ENCODE results near the gene PSMC3IP. TPM values are rescaled to one million over a fixed set of nuclear protein-coding genes. Genes with fewer than 3 reads are reported as not detected.
A peak's percentile ranks its signal among the peaks of the same experiment; 100 is the strongest.
"Not testable (repeated sequence)": the region's sequence is repeated elsewhere in the genome, so short reads cannot be mapped to it uniquely, and the experiment has no call there.

The PSMC3IP gene
- total RNA-seq, 3 donors from 2014 or later = 23.5 to 31.0 (median 26.9) TPM

- peak overlapping the region; percentile 63 for H3K4me3 Mint-ChIP-seq
- no peak for ATAC-seq
These were observed 17.3 kb downstream of the PSMC3IP start for GRCh38 chr17:42560246-42560645.

DNA sequence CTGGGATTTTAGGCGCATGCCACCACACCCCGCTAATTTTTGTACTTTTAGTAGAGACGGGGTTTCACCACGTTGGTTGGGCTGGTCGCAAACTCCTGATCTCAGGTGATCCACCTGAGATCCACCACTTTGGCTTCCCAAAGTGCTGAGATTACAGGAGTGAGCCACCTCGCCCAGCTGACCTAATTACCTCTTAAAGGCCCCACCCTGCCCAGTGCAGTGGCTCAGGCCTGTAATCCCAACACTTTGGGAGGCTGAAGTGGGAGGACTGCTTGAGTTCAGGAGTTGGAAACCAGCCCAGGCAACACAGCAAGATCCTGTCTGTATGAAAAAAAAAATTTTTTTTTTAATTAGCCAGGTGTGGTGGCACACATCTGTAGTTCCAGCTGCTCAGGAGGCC is 18.5 kb downstream of the PSMC3IP start:
- no peaks in the 10 kb centered on the region for H3K27me3 Mint-ChIP-seq (ENCODE audit: low read depth)
- H3K4me3 Mint-ChIP-seq = no peak overlapping the region
- peaks cover 33% of the 10 kb centered on the region for H3K4me1 Mint-ChIP-seq (ENCODE audit: low read depth)
- peaks cover 2% of the 10 kb centered on the region for H3K36me3 Mint-ChIP-seq (ENCODE audit: insufficient read depth)
- H3K9me3 Mint-ChIP-seq = no peaks in the 10 kb centered on the region
- ATAC-seq (no peak), DNase-seq (no peak)

More at GRCh38 chr17:42560246-42560645, 17.3 kb downstream of the PSMC3IP start:
- Mint-ChIP-seq H3K9me3 (no peaks in the 10 kb centered on the region), H3K4me1 (ENCODE audit: low read depth) (peaks cover 30% of the 10 kb centered on the region), H3K27me3 (ENCODE audit: low read depth) (no peaks in the 10 kb centered on the region), H3K36me3 (ENCODE audit: insufficient read depth) (peaks cover 2% of the 10 kb centered on the region)
- no peak for DNase-seq

DNA sequence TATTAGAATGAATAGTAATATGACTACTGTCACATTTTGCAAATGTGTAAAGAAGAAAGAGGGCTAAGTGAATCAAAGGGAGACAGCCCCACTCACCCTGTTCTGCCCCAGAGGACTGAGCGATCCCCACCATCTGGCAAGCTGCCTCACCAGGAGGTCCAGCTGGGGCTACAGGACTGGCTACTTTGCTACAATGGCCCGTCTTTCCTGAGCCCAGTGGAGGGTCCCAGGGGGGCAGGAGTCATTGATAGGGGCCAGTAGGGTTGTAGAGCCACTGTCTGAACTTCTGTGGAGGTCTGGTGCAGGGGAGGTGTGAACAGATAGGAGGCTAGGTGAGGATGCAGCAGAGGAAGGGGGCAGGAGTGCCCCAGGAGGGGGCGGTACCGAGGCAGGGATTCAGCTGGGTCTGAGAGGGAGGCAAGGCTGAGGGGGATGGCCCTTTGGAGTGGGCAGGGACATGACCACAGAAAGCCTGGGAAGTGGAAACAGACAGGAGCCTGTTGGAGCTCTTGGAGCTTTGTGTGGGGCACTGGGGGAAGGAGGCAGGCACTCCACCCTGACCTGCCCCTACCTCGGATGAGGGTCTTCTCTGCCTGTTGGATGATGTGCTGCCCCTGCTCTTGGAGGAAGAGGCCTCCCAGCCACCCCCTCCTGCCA is 21.4 kb downstream of the PSMC3IP start:
- not testable (repeated sequence) for DNase-seq; H3K36me3 Mint-ChIP-seq (ENCODE audit: insufficient read depth); H3K9me3 Mint-ChIP-seq; ATAC-seq; H3K27me3 Mint-ChIP-seq (ENCODE audit: low read depth)
- Mint-ChIP-seq H3K4me3 (peak overlapping the region; percentile 26), H3K4me1 (ENCODE audit: low read depth) (peaks cover 18% of the 10 kb centered on the region)

DNA sequence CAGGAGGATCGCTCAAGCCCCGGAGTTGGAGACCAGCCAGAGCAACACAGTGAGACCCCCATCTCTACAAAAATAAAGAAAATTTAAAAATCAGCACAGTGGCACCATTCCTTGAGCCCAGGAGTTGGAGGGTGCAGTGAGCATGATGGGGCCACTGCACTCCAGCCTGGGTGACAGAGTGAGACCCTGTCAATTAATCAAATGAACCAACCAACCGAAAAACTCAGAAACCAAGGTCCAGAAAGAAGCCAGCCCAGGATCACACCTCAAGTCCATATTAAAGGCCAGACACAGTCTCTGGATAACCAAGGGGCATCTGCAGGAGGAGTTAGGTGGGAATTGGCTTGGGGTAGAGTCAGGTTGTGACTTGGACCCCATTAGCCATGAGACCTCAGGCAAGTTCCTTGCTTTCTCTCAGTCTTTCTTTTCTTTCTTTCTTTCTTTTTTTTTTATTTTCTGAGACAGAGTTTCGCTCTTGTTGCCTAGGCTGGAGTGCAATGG is 22.4 kb downstream of the PSMC3IP start:
- DNase-seq (no peak), ATAC-seq (peak in 1 of 2 donors; percentile 12)
- Mint-ChIP-seq H3K4me3 (peak overlapping the region; percentile 88), H3K36me3 (ENCODE audit: insufficient read depth) (no peaks in the 10 kb centered on the region), H3K9me3 (no peaks in the 10 kb centered on the region), H3K4me1 (ENCODE audit: low read depth) (peaks cover 20% of the 10 kb centered on the region), H3K27me3 (ENCODE audit: low read depth) (no peaks in the 10 kb centered on the region)

- Mint-ChIP-seq H3K27me3 (ENCODE audit: low read depth) (no peaks in the 10 kb centered on the region), H3K4me1 (ENCODE audit: low read depth) (peaks cover 20% of the 10 kb centered on the region), H3K9me3 (no peaks in the 10 kb centered on the region), H3K4me3 (peak overlapping the region; percentile 88), H3K36me3 (ENCODE audit: insufficient read depth) (no peaks in the 10 kb centered on the region)
- ATAC-seq (peak; percentile 90 to 91), DNase-seq (peak; percentile 60)
These were observed 23.0 kb downstream of the PSMC3IP start for GRCh38 chr17:42554250-42555121.

DNA sequence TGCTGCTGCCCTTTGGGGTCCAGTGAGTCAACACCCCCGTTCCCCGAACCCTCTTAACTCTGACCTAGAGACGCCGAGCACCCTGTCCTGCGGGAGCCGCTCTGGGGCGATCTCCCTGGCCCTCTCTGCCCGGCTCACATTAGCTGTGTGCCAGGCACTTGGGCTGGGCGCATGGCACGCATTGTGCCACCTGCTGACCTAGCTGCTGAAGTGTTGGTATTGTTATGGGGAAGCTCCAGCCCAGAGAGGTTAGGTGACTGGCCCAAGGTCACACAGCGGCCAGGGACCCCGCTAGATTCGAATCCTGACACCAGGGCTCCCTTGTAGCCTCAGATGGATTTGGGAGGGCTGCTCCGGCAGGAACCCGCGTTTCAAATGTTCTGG is 23.7 kb downstream of the PSMC3IP start:
- no peaks in the 10 kb centered on the region for H3K27me3 Mint-ChIP-seq (ENCODE audit: low read depth)
- H3K9me3 Mint-ChIP-seq = no peaks in the 10 kb centered on the region
- ATAC-seq (peak; percentile 16 to 32), DNase-seq (no peak)
- H3K4me3 Mint-ChIP-seq = peak overlapping the region; percentile 88
- H3K4me1 Mint-ChIP-seq (ENCODE audit: low read depth) = peaks cover 25% of the 10 kb centered on the region
- H3K36me3 Mint-ChIP-seq (ENCODE audit: insufficient read depth) = no peaks in the 10 kb centered on the region

- ATAC-seq (no peak), DNase-seq (no peak)
- Mint-ChIP-seq H3K9me3 (no peaks in the 10 kb centered on the region), H3K4me1 (ENCODE audit: low read depth) (peaks cover 27% of the 10 kb centered on the region), H3K4me3 (peak overlapping the region; percentile 88), H3K36me3 (ENCODE audit: insufficient read depth) (no peaks in the 10 kb centered on the region), H3K27me3 (ENCODE audit: low read depth) (no peaks in the 10 kb centered on the region)
These were observed 24.2 kb downstream of the PSMC3IP start for GRCh38 chr17:42553161-42553818.

- H3K4me3 Mint-ChIP-seq = peak within 1 kb of the TSS; percentile 88
- H3K27me3 Mint-ChIP-seq (ENCODE audit: low read depth); DNase-seq; H3K9me3 Mint-ChIP-seq; ATAC-seq; H3K36me3 Mint-ChIP-seq (ENCODE audit: insufficient read depth): not testable (repeated sequence)
- peaks cover 27% of the 10 kb centered on the region for H3K4me1 Mint-ChIP-seq (ENCODE audit: low read depth)
These were observed 24.8 kb downstream of the PSMC3IP start, which contains the start of gene HSD17B1 for GRCh38 chr17:42552736-42553135. Gene HSD17B1 (plus strand): TSS chr17:42552923. CDS start chr17:42552934, 11 bp downstream.

DNA sequence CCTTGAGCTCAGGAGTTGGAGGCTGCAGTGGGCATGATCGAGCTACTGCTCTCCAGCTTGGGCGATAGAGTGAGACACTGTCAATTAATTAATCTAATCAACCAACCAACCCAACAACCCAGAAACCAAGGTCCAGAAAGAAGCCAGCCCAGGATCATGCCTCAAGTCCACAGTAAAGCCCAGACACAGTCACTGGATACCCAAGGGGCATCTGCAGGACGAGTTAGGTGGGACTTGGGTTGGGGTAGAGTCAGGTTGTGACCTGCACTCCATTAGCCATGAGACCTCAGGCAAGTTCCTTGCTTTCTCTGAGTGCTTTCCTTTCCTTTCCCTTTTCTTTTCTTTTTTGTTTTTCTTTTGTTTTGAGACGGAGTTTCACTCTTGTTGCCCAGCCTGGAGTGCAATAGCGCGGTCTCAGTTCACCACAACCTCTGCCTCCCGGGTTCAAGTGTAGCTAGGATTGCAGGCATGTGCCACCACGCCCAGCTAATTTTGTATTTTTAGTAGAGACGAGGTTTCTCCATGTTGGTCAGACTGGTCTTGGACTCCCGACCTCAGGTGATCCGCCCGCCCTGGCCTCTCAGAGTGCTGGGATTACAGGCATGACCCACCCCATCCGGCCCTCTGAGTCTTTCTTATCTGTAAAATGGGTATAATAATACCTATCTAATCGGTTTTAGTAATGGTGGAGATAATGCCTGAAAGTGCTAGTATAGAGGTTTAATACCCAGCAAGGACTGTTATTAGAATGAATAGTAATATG is 28.4 kb downstream of the PSMC3IP start:
- H3K4me3 Mint-ChIP-seq = peak overlapping the region; percentile 19
- ATAC-seq = no peak
- no peaks in the 10 kb centered on the region for H3K27me3 Mint-ChIP-seq (ENCODE audit: low read depth)
- H3K4me1 Mint-ChIP-seq (ENCODE audit: low read depth) = peaks cover 15% of the 10 kb centered on the region
- H3K9me3 Mint-ChIP-seq = no peaks in the 10 kb centered on the region
- DNase-seq = no peak
- no peaks in the 10 kb centered on the region for H3K36me3 Mint-ChIP-seq (ENCODE audit: insufficient read depth)

DNA sequence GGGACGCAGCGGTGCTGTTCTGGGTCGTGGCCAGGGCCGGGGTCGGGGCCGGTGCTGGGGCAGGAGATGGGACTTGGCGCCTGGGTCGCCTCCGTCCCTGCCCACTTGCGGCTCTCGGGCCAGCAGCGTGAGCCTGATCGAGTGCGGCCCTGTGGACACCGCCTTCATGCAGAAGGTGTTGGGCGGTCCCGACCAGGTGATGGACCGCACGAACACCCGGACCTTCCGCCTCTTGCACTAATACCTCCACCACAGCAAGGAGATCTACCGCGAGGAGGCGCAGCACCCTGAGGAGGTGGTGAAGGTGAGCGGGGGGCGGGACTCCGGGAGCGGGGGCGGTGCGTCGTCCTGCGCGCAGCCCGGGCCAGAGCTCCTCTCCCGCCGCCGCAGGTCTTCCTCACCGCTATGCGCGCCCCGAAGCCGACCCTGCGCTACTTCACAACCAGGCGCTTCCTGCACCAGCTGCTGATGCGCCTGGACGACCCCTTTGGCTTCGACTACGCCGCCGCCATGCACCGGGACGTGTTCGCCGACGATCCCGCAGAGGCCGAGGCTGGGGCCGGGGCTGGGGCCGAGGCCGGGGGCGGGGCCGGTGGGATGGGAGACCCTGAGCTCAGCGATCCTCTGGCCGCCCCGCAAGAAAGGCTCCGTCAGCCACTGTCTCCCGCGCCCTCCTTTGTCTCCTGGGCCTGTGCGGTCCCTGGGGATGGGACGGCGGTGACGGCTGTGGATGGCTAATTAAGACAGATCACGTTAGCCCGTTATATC is 29.3 kb downstream of the PSMC3IP start:
- Mint-ChIP-seq H3K4me3 (no peak overlapping the region), H3K27me3 (ENCODE audit: low read depth) (no peaks in the 10 kb centered on the region), H3K36me3 (ENCODE audit: insufficient read depth) (no peaks in the 10 kb centered on the region), H3K9me3 (no peaks in the 10 kb centered on the region), H3K4me1 (ENCODE audit: low read depth) (peaks cover 11% of the 10 kb centered on the region)
- DNase-seq (peak; percentile 81), ATAC-seq (peak; percentile 85 to 88)

- peaks cover 11% of the 10 kb centered on the region for H3K4me1 Mint-ChIP-seq (ENCODE audit: low read depth)
- no peaks in the 10 kb centered on the region for H3K27me3 Mint-ChIP-seq (ENCODE audit: low read depth)
- no peaks in the 10 kb centered on the region for H3K36me3 Mint-ChIP-seq (ENCODE audit: insufficient read depth)
- no peak for DNase-seq
- ATAC-seq = no peak
- H3K9me3 Mint-ChIP-seq = no peaks in the 10 kb centered on the region
- no peak overlapping the region for H3K4me3 Mint-ChIP-seq
These were observed 29.8 kb downstream of the PSMC3IP start for GRCh38 chr17:42547698-42548069.

- DNase-seq = no peak
- no peak overlapping the region for H3K4me3 Mint-ChIP-seq
- no peaks in the 10 kb centered on the region for H3K27me3 Mint-ChIP-seq (ENCODE audit: low read depth)
These were observed 30.5 kb downstream of the PSMC3IP start for GRCh38 chr17:42547001-42547461.

More at GRCh38 chr17:42547001-42547461, 30.5 kb downstream of the PSMC3IP start:
- Mint-ChIP-seq H3K9me3 (no peaks in the 10 kb centered on the region), H3K36me3 (ENCODE audit: insufficient read depth) (no peaks in the 10 kb centered on the region), H3K4me1 (ENCODE audit: low read depth) (peaks cover 11% of the 10 kb centered on the region)
- no peak for ATAC-seq

Measured in activated T-cell treated with anti-CD3 and anti-CD28 coated beads, Interleukin-2, amount 50 U/mL, for 4 hours (primary cell).